COLO829 (cell line): ENCODE measurements around the gene STRN3.
"Not testable (repeated sequence)": the region's sequence is repeated elsewhere in the genome, so short reads cannot be mapped to it uniquely, and the experiment has no call there.

Experiments
- DNase-seq: peaks from one replicate; pipeline ENCODE4 v3.0.0; 2012; ENCODE audit warnings: low spot score

Gene STRN3

DNA sequence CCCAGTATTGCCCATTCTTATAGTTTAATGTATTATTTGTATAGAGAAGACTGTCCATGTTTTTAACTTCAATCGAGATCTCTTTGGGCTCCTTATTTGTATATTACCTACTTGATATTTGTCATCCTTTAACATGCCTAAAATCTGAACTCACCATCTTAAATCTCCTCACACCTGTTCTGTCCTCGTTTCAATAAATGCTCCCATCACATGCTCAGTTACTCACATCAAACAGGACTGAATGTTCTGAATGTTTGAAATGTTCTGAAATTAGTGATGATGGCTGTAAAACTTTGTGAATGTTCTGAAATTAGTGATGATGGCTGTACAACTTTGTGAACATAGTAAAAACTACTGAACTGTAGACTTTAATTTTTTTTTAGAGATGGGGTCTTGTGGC is 117.4 kb downstream of the STRN3 start:
- DNase-seq, result no peak

- DNase-seq, result no peak
These were observed 118.5 kb downstream of the STRN3 start for GRCh38 chr14:30907659-30908057.

- no peak for DNase-seq
These were observed 119.2 kb downstream of the STRN3 start for GRCh38 chr14:30906752-30907658.

- DNase-seq, result no peak
These were observed 122.7 kb downstream of the STRN3 start for GRCh38 chr14:30903285-30904124.

DNA sequence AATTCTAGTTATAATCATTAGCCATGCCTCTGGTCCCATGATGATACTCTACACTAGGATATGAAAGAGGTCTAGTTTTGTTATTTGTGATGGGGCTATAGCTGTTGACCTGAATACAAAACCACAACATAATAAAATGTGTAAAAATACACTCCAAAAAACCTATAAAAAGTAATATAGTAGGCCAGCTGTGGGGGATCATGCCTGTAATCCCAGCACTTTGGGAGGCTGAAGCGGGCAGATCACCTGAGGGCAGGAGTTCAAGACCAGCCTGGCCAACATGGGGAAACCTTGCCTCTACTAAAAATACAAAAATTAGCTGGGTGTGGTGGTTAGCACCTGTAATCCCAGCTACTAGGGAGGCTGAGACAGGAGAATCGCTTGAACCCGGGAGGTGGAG is 129.1 kb downstream of the STRN3 start:
- DNase-seq, result not testable (repeated sequence)

DNA sequence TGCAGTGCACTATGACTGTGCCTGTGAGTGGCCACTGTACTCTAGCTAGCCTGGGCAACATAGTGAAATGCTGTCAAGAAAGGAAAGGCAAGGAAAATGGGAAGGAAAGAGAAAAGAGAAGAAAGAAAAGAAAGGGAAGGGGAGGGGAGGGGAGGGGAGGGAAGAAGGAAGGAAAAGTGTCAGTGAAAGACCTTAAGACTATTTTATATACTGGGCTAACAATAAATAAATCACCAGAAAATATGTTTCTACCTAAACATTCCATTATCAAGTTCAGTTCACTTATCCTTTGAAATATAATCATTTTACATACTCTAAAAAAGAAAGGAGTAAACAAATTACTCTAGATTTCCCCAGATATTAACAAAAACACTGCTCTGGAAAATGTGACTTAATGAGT is 129.7 kb downstream of the STRN3 start:
- DNase-seq, result no peak

DNA sequence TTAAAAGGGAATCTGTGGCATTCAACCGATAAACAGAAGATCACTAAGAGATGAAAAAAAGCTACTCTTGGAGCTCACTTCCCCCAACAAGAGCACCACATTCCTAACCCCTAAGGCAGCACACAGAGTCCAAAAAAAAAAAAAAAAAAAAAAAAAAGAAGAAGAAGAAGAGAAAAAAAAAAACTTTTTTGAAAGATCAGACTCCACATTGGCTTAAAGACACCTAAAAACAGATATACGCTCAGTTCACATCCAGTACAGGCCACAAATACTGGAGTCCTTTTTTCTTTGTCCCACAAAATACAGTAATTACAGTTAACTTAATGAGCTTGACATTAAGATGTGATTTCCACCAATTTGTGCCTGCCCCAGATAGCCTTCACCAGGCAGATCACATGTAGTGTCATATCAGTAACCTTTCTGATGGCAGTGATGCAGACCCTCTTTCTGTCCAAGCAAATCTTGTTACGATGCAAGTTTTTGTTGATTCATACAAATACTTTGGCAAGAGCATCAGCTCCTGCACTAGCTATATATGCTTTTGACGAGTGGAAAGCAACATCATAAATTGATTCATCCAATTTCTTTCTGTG is 131.2 kb downstream of the STRN3 start:
- no peak for DNase-seq

DNA sequence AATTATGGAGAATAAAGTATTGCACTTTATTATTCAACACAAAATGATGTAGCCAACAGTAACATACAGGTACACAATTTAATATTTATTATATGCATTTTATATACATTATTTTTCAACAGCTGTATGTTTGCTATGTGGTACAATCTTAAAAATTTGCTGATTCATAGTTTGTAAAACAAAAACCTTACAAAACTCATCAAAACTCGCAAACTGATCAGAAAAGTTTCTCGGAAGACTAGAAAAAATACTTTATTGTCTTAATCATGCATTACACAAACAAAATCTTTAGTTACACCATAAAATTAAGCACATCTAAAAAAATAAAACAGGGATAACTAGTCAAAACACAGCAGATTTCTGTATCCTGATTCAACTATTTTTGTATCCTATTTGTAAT is 132.4 kb downstream of the STRN3 start:
- no peak for DNase-seq

GRCh38 chr14:30889244-30889594 is 137.0 kb downstream of the STRN3 start:
- no peak for DNase-seq

DNA sequence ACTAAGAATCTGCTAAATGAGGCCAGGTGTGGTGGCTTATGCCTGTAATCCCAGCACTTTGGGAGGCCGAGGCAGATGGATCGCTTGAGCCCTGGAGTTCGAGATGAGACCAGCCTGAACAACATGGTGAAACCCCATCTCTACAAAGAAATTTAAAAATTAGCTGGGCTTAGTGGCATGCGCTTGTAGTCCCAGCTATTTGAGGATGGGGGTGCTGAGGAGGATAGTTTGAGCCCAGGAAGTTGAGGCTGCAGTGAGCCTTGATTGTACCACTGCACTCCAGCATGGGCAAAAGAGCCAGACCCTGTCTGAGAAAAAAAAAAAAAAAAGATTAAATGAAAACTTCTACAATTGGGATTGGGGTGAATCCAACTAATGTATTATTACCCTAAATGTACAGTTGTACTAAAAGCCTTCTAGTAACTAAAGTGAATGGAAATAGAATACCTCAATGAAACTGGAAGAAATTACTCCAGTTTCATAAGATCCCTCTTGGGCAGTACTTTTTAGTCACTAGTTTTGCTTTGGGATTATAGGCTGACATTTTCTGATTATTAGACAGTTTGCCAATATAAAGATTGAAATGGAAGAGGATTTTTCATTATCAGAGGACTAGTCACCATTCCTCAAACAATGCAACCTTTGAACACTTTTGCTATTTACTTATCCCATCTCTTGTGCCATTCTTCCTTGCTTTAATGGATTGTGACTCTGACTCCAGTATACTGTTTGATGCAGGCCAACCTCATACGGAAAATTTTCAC is 137.5 kb downstream of the STRN3 start:
- DNase-seq, result no peak

DNA sequence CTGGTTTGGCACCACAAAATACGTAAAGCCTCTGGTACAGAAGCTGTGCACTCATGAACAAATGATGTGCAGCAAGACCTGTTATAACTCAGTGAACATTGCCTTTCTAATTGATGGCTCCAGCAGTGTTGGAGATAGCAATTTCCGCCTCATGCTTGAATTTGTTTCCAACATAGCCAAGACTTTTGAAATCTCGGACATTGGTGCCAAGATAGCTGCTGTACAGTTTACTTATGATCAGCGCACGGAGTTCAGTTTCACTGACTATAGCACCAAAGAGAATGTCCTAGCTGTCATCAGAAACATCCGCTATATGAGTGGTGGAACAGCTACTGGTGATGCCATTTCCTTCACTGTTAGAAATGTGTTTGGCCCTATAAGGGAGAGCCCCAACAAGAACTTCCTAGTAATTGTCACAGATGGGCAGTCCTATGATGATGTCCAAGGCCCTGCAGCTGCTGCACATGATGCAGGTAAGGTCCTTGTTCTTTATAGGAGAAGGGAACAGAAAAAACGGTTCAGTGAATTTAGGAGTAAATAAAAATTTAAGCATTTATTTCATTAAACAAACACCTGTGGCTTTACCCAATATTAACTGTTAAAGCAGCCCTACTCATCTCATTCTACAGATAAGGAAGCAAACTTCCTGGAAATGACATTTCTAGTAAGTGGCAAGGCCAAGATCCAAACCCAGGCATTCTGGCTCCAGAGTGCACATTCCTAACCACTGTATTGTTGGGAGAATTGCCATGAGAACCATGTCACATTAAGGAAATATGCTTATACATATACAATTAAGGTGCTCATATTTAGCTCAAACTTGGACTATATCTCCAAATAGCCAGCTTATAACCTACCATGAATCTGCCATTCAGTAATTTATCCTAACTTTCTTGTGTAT is 140.1 kb downstream of the STRN3 start:
- no peak for DNase-seq

DNA sequence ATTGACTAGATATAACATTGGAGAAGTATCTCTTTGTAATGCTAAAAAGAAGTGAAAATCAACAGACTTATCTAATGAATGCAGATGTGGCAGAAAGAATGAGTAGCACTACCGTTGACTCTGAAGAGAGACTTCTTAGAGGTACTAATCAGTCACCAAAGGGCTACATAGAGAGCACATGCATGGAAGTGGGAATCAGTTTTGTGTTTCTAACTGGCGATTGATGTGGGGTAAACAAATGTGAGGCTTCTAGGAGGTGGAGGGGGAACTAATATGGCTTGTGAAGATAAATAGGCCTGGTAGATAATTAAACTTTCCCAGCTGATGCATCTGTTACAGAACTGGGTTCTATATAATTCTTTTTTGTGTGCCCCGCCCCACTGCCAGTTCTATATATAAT is 141.3 kb downstream of the STRN3 start:
- DNase-seq, result no peak

- DNase-seq, result no peak
These were observed 142.5 kb downstream of the STRN3 start for GRCh38 chr14:30883508-30884294.

DNA sequence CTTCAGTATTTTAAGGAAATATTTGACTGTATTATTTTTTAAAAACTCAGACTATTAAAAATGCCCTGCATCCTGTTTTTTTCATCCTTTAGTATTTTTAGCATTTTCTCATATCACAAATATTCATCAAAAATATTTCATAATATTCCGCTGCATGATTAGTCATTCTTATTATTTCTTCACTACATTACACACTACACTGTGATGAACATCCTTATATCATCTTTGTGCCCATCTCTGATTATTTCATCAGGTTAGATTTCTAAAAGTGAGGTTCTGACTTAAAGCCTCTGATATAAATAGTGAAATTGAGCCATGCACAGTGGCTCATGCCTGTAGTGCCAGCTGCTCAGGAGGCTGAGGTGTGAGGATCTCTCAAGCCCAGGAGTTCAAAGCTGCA is 143.7 kb downstream of the STRN3 start:
- no peak for DNase-seq

GRCh38 chr14:30876692-30877091 is 149.5 kb downstream of the STRN3 start:
- no peak for DNase-seq

GRCh38 chr14:30875788-30876053 is 150.5 kb downstream of the STRN3 start:
- no peak for DNase-seq

- no peak for DNase-seq
These were observed 151.0 kb downstream of the STRN3 start for GRCh38 chr14:30874999-30875787.

DNA sequence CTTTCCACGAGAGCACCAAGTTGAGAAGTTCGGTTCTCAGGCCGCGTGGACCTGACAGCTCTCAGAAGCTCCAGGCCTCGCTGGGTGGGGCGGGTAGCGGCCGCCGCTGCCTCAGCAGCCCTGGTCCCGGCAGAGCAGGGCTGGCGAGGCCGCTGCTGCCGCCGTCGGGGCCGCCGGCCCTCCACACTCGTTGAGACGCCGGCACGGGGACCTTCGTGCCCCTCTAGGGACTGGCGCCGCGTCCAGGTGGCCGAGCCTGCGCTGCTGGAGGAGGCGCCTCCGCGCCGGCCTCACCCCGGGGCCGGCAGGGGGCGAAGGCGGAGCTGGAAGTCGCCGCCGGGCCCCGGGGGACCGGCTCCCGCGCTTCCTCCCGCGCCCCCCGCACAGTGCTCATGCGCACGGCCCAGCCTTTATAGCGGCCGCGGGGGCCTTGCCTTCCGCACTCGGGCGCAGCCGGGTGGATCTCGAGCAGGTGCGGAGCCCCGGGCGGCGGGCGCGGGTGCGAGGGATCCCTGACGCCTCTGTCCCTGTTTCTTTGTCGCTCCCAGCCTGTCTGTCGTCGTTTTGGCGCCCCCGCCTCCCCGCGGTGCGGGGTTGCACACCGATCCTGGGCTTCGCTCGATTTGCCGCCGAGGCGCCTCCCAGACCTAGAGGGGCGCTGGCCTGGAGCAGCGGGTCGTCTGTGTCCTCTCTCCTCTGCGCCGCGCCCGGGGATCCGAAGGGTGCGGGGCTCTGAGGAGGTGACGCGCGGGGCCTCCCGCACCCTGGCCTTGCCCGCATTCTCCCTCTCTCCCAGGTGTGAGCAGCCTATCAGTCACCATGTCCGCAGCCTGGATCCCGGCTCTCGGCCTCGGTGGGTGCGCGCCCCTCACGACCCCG is 151.8 kb downstream of the STRN3 start, which contains the start of gene COCH:
TSS of gene COCH (plus strand) at position 440 of the 879 bp plus-strand sequence. CDS start at position 820, 380 bp downstream.
- no peak for DNase-seq
